Mucosa of descending colon (tissue), 3 donors: Measurements from ENCODE around the gene SCFD2. TPM values are rescaled to one million over a fixed set of nuclear protein-coding genes. Genes with fewer than 3 reads are reported as not detected.
"Not testable (repeated sequence)": the region's sequence is repeated elsewhere in the genome, so short reads cannot be mapped to it uniquely, and the experiment has no call there.

ENCODE experiments used
- ATAC-seq: fragments of 200-7000 bp; cut with Tn5 transposase; one replicate; pipeline ENCODE4 v1.9.1; 2020; ENCODE audit warnings: mild to moderate bottlenecking, moderate library complexity
- DNase-seq, 3 donors: peaks; one replicate each; pipeline ENCODE4 v3.0.0-alpha.2; 2020
- H3K36me3 ChIP-seq: fragments of 200-600 bp; one replicate; pipeline ENCODE4 v1.8.0; 2021; ENCODE audit warnings: low read depth, mild to moderate bottlenecking
- H3K4me1 ChIP-seq: fragments of 200-600 bp; one replicate; pipeline ENCODE4 v1.8.0; 2021; ENCODE audit warnings: low read depth, mild to moderate bottlenecking
- H3K4me3 ChIP-seq: fragments of 200-600 bp; one replicate; pipeline ENCODE4 v1.8.0; 2021; ENCODE audit warnings: mild to moderate bottlenecking
- H3K9me3 ChIP-seq: fragments of 200-600 bp; one replicate; pipeline ENCODE4 v1.8.0; 2021; ENCODE audit warnings: mild to moderate bottlenecking
- intact Hi-C, 2 donors: fragments of 100-400 bp; cut with DNase I in 1 of 2; cut with micrococcal nuclease in 1 of 2; formaldehyde crosslinking; loops; one replicate each; pipeline versions ENCODE4 v1.11.0 to v1.11.1; 2022; cut with DNase I, micrococcal nuclease
- total RNA-seq, 3 donors: library from RNA; stranded (reverse); fragmentation: NEBNext Ultra II Directional in 2 of 3; extraction: Animal tissue kit (Norgen Biotek cat#: 25700) in 2 of 3; gene quantifications; one replicate each; pipeline versions ENCODE4 v1.2.1 to v1.2.4, GENCODE V29; 2021 to 2023
- TF ChIP-seq, protein P1 (sequence below): fragments of 200-600 bp; IDR thresholded peaks from one replicate; pipeline ENCODE4 v1.8.0; 2022; ENCODE audit warnings: antibody characterized with exemption, mild to moderate bottlenecking
- donor health status: DM: no; HTN: no; CAD: no; lungs with moderate emphysema.
- donor health status: DM: no; HTN: no; CAD: no.
- donor health status: DM: no; HTN: yes; CAD: no.

The SCFD2 gene
- total RNA-seq, 3 donors from 2014 or later, result 11.7 to 17.2 (median 16.0) TPM

DNA sequence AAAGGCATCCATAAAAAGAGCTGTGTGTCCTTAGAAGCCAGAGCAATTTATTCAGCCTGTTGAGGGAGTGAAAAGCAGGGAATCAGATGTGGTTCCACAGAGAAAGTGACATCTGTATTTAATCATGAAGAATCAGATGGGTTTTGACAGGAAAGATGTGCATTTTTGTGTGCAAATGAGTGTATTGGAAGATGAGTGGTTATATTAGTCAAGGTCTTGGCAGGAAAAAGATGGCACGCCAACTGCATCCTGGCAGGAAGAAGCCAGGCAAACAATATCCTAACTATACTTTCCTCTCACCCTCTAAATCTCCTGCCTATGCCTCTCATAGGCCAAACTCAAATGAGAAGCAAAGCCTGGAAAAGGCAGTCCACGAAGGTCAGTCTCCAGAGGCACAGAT is 59.1 kb downstream of the SCFD2 start:
- Histone ChIP-seq H3K9me3 (no peaks in the 10 kb centered on the region), H3K4me3 (no peak overlapping the region), H3K4me1 (no peaks in the 10 kb centered on the region), H3K36me3 (no peaks in the 10 kb centered on the region)
- ATAC-seq (no peak), DNase-seq (no peak)
- TF ChIP-seq, protein P1, sequence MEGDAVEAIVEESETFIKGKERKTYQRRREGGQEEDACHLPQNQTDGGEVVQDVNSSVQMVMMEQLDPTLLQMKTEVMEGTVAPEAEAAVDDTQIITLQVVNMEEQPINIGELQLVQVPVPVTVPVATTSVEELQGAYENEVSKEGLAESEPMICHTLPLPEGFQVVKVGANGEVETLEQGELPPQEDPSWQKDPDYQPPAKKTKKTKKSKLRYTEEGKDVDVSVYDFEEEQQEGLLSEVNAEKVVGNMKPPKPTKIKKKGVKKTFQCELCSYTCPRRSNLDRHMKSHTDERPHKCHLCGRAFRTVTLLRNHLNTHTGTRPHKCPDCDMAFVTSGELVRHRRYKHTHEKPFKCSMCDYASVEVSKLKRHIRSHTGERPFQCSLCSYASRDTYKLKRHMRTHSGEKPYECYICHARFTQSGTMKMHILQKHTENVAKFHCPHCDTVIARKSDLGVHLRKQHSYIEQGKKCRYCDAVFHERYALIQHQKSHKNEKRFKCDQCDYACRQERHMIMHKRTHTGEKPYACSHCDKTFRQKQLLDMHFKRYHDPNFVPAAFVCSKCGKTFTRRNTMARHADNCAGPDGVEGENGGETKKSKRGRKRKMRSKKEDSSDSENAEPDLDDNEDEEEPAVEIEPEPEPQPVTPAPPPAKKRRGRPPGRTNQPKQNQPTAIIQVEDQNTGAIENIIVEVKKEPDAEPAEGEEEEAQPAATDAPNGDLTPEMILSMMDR, result no peak
- intact Hi-C loops, result no loop called here

DNA sequence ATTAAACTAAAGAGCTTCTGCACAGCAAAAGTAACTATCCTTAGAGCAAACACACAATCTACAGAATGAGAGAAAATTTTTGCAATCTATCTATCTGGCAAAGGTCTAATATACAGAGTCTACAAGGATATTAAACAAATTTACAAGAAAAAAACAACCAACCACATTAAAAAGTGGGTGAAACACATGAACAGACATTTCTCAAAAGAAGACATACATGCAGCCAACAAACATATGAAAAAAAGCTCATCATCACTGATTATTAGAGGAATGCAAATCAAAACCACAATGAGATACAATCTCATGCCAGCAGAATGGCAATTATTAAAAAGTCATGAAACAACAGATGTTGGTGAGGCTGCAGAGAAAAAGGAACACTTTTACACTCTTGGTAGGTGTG is 73.7 kb downstream of the SCFD2 start:
- DNase-seq, intact Hi-C loops: not testable (repeated sequence)
- H3K9me3 ChIP-seq, result peaks cover 28% of the 10 kb centered on the region

DNA sequence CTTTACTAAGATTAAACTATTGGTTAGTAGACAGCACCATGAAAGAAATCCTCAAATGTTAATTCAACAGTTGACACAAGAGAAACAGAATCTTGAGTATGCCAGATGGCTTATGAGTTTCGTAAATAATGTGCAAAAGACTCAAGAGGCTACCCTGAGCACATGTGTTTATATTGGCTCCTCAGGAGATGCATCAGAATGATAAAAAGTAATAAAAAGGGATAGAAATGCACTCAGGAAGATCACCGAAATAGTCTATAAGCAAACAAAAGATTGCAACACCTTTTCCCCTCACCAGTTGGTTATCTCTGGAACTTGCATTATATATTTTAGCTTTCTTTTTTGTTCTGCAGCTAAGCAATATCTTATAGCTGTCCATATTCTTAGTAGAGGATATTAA is 84.4 kb downstream of the SCFD2 start:
- Histone ChIP-seq H3K36me3 (no peaks in the 10 kb centered on the region), H3K4me1 (no peaks in the 10 kb centered on the region), H3K4me3 (no peak overlapping the region), H3K9me3 (no peaks in the 10 kb centered on the region)
- DNase-seq (no peak), ATAC-seq (no peak)
- TF ChIP-seq, protein P1, result no peak
- intact Hi-C loops, result no loop called here

More for the DNA sequence above, 73.7 kb downstream of the SCFD2 start:
- H3K4me1 ChIP-seq, H3K36me3 ChIP-seq, H3K4me3 ChIP-seq, ATAC-seq: not testable (repeated sequence)

DNA sequence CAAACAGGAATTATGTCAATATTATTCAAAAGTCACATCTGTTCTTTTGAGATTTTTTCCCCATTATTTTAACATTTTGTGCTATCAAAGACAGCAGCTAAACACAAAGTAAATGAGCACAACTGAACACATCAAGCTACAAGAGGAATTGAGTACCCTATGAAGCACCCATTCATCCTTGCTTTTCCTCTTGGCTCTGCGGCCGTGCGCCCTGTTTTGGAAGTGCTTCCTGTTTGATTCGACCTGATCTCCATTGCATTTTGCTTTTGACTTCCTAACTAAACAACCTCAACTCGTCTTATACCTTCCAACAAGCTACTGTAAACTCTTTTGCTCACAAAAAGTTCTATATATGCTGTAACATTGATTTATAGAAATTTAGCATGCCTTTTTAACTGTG is 85.0 kb downstream of the SCFD2 start:
- DNase-seq (no peak), ATAC-seq (no peak)
- TF ChIP-seq, protein P1, result no peak
- Histone ChIP-seq H3K4me3 (no peak overlapping the region), H3K9me3 (no peaks in the 10 kb centered on the region), H3K4me1 (no peaks in the 10 kb centered on the region), H3K36me3 (no peaks in the 10 kb centered on the region)
- intact Hi-C loops, result no loop called here

DNA sequence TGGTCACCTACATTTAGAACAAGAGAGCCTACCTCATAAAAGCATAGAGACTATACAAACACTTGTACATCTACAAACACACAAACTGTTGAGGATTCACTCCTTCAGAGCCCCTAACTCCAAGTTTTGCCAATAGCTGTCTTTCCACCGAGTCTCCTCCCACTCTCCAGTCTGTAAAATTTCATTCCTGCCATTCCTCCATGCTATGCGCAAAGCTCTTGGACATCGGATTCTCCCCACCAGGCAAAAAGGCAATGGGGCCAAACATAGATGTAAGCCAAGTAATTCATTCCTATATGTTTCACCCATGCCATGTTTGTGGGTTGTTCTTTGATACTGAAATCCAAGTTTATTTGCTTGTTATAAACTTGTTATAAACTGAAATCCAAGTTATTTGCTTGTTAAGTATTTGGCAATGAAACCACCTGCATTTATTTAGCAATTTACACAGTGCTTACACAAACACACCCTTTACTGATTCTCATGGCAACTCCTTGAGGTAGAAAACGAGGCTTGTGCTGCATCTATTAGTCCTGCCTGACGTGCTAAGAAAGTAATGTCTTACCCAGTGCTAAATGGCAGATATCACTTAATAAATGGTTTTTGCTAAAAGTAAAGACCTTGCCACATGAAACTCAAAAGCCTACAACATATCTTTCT is 91.1 kb downstream of the SCFD2 start:
- TF ChIP-seq, protein P1, result no peak
- no peaks in the 10 kb centered on the region for H3K4me1 ChIP-seq
- H3K4me3 ChIP-seq, result no peak overlapping the region
- no peak for ATAC-seq
- no peaks in the 10 kb centered on the region for H3K36me3 ChIP-seq
- intact Hi-C loops, result no loop called here
- DNase-seq, result no peak
- H3K9me3 ChIP-seq, result no peaks in the 10 kb centered on the region

DNA sequence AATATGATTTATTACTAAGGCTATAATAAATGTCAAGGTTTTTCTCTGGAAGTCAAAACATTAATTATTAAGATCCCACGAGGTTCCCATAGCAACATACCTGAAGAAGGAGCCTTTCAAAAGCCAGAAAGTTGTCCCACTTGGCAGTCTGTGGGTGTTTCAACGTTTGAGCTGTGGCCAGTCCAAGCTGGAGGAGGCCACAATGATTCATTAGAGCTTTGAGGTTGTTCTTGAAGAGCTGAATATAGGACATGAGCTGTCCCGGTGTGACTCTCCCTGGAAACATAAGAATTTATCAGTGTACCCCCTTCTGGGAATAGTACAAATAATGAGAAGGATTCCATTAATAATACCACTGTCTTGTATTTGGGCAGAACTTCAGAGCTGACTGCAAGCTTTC is 92.1 kb downstream of the SCFD2 start:
- Histone ChIP-seq H3K4me3 (no peak overlapping the region), H3K4me1 (no peaks in the 10 kb centered on the region), H3K36me3 (no peaks in the 10 kb centered on the region), H3K9me3 (no peaks in the 10 kb centered on the region)
- no peak for DNase-seq
- ATAC-seq, result no peak
- TF ChIP-seq, protein P1, result no peak
- intact Hi-C loops, result no loop called here
